Measurements from ENCODE around the gene ACVR1B.

Gene ACVR1B

DNA sequence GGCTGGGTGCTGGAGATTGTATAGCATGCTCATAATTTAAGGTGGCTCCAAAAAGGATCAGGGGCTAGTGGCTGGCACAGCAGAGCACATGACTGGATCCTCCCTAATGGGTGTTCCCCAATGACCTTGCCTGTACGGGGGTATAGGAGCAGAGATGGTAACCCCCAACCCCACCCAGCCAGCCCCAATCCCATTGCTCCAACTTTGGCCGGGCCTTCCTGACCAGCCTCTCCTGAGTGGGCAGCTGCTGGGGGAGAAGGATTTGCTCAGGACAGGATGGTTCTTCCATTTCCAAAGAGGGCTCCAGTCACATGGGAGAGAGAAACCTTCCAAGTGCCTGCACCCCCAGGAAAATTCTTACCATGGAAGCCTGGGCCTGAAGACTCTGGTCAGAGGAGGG, 84.4 kb downstream of the ACVR1B start:
- Histone ChIP-seq H3K4me2 (peak overlapping the region; percentile 97), H3K27ac (peak overlapping the region; percentile 67), H4K20me1 (peaks cover 29% of the 10 kb centered on the region), H3K36me3 (no peaks in the 10 kb centered on the region), H3K9me3 (no peaks in the 10 kb centered on the region), H3K9ac (no peak overlapping the region), H3K4me3 (no peak overlapping the region), H3K4me1 (peaks cover 78% of the 10 kb centered on the region), H3K27me3 (no peaks in the 10 kb centered on the region)
- no peak for TF ChIP-seq Cebpa-rat (IDR thresholded peaks at IDR 0.05)

DNA sequence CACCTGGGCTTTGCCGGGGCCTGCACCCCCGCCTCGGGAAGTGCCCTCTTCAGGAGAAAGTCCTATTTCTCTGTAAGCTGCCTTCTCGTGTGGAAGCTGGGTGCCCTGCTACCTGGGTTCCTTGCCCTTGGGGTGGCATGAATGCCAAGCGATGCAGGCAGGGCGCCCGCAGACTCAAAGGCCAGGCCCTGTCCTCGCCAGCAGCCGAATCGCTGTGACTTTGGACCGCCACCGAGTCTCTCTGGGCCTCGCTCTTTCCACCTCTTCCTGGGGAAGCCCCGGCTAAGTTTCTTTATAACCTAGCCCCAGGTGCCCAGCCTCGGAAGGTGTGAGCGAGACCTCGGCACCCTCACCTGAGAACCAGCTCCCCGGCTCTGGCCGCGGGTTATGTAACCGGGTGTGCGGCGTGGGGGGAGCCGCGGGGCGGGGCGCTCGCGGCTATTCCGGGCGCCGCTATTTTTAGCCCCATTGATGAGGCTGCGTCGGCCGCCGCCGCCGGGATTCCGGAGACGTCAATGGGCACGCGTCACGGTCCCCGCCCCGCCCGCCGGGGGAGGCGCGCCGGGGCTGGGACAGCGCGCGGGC, 85.2 kb downstream of the ACVR1B start:
- Histone ChIP-seq H4K20me1 (peaks cover 36% of the 10 kb centered on the region), H3K27ac (peak overlapping the region; percentile 67), H3K9me3 (no peaks in the 10 kb centered on the region), H3K4me3 (peak overlapping the region; percentile 85), H3K4me1 (peaks cover 85% of the 10 kb centered on the region), H3K27me3 (no peaks in the 10 kb centered on the region), H3K36me3 (no peaks in the 10 kb centered on the region), H3K4me2 (peak overlapping the region; percentile 97), H3K9ac (peak overlapping the region; percentile 70)
- no peak for TF ChIP-seq Cebpa-rat (IDR thresholded peaks at IDR 0.05)

DNA sequence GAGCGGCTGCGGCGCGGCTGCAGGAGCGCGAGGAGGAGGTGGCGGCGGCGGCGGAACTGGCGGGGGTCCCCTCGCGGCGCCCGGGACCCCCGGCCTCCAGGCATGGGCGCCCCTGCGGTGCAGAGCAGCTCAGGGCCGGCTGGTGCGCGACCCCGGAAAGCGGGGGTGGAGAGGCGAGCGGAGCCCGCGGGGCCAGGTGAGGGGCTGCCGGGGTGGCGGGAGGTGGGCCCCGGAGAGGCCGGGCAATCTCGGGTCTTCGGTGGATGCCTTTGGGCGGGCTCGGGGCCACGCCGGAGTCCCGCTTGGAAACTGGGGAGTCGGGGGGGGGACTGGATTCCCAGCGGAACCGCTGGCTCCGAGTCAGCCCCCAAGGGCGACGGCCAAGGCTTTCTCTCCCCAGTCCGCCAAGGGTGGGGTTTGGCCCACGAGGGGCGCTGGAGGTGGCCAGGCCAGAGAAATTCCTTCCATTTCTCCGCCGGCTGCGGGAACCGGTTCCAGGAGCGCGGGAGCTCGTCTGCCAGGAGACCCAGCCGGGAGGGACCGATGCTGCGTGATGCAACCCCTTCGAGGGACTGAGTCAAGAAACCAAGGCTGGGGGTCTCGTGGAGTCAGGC, 85.9 kb downstream of the ACVR1B start:
- Histone ChIP-seq H4K20me1 (peaks cover 43% of the 10 kb centered on the region), H3K4me3 (peak overlapping the region; percentile 85), H3K27me3 (no peaks in the 10 kb centered on the region), H3K4me2 (peak overlapping the region; percentile 97), H3K4me1 (peaks cover 85% of the 10 kb centered on the region), H3K9ac (peak overlapping the region; percentile 89), H3K27ac (peak overlapping the region; percentile 87), H3K36me3 (peaks cover 1% of the 10 kb centered on the region; the same call in 1 of the 2 replicates), H3K9me3 (no peaks in the 10 kb centered on the region)
- no peak for TF ChIP-seq Cebpa-rat (IDR thresholded peaks at IDR 0.05)

- H4K20me1 ChIP-seq: peaks cover 52% of the 10 kb centered on the region
- H3K4me3 ChIP-seq: peak overlapping the region; percentile 85
- no peak for TF ChIP-seq Cebpa-rat (IDR thresholded peaks at IDR 0.05)
- peak overlapping the region; percentile 39; the same call in 1 of the 2 replicates for H3K9ac ChIP-seq
- peak overlapping the region; percentile 97 for H3K4me2 ChIP-seq
- no peaks in the 10 kb centered on the region for H3K27me3 ChIP-seq
- H3K27ac ChIP-seq: no peak overlapping the region
- H3K4me1 ChIP-seq: peaks cover 88% of the 10 kb centered on the region
- no peaks in the 10 kb centered on the region for H3K9me3 ChIP-seq
- peaks cover 12% of the 10 kb centered on the region for H3K36me3 ChIP-seq
Observed at GRCh38 chr12:52038447-52038846, 86.9 kb downstream of the ACVR1B start.

DNA sequence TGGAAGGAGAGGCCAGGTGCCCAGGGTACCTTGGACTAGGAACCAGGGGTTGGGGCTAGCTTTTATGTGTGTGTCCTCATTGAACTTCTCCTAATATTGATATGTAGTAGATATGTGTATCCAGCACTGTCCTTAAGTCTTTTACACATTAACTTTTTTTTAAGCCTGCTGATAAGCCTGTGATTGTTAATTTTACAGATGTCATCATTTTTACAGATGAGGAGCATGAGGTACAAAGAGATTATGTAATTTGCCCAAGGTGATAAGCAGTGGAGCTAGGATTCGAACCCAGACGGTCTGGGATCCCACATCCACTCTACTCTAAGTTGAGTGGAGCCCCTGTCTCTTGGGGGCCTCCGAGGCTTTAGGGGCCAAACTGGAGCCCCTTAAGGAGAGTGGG, 89.5 kb downstream of the ACVR1B start:
- Histone ChIP-seq H3K27ac (no peak overlapping the region), H3K9ac (no peak overlapping the region), H3K36me3 (peaks cover 24% of the 10 kb centered on the region), H4K20me1 (peaks cover 61% of the 10 kb centered on the region), H3K4me1 (peaks cover 71% of the 10 kb centered on the region), H3K27me3 (no peaks in the 10 kb centered on the region), H3K4me2 (peak overlapping the region; percentile 85), H3K4me3 (no peak overlapping the region), H3K9me3 (no peaks in the 10 kb centered on the region)
- TF ChIP-seq Cebpa-rat (IDR thresholded peaks at IDR 0.05): no peak

GRCh38 chr12:52041695-52042123, 90.2 kb downstream of the ACVR1B start:
- peaks cover 24% of the 10 kb centered on the region for H3K36me3 ChIP-seq
- peak overlapping the region; percentile 85 for H3K4me2 ChIP-seq
- no peaks in the 10 kb centered on the region for H3K27me3 ChIP-seq
- TF ChIP-seq Cebpa-rat (IDR thresholded peaks at IDR 0.05): no peak
- H3K27ac ChIP-seq: peak overlapping the region; percentile 56; the same call in 1 of the 2 replicates
- no peaks in the 10 kb centered on the region for H3K9me3 ChIP-seq
- H3K9ac ChIP-seq: no peak overlapping the region
- peaks cover 69% of the 10 kb centered on the region for H3K4me1 ChIP-seq
- H3K4me3 ChIP-seq: no peak overlapping the region; the same call in 1 of the 2 replicates
- peaks cover 61% of the 10 kb centered on the region for H4K20me1 ChIP-seq

DNA sequence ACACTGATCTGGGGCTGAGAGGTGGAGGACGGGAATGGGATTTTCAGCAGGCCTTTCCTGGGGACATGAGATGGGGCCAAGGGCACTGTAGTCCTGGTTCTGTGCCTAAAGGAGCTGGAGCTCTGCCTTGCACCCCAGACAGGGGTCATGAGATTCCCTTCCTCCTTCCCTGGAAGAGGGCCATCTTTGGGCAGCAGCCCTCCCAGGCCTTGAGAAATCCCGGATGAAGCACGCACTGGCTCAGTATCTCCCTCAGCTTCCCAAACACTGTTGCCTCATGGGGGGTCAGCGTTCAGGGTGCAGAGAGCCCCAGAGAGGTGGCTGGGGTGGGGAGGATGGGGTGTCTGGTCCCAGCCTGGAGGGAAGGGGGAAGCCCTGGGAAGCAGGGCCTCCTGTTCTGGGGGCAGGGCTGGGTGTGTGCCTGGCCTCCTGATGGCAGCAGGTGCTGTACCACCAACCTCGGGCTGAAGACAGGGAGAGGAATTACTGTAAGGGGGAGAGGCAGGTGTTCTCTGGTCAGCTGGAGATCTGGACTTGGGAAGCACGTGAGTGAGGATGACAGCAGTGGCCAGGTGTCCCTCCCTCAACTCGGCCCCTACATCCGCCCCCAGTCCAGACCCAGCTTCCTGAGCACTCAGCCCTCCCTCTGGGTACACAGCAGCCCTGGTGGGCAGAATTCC, 91.3 kb downstream of the ACVR1B start:
- TF ChIP-seq Cebpa-rat (IDR thresholded peaks at IDR 0.05): no peak
- no peaks in the 10 kb centered on the region for H3K9me3 ChIP-seq
- H3K4me2 ChIP-seq: peak overlapping the region; percentile 85
- 0 out of 2 replicates have a peak overlapping the region, but pooled peaks have one; percentile 24 for H3K9ac ChIP-seq
- H3K4me1 ChIP-seq: peaks cover 68% of the 10 kb centered on the region
- H3K27ac ChIP-seq: peak overlapping the region; percentile 56; the same call in 1 of the 2 replicates
- no peaks in the 10 kb centered on the region for H3K27me3 ChIP-seq
- peaks cover 24% of the 10 kb centered on the region for H3K36me3 ChIP-seq
- no peak overlapping the region for H3K4me3 ChIP-seq
- H4K20me1 ChIP-seq: peaks cover 61% of the 10 kb centered on the region

GRCh38 chr12:52043386-52044212, 92.1 kb downstream of the ACVR1B start:
- TF ChIP-seq Cebpa-rat (IDR thresholded peaks at IDR 0.05): no peak
- peak overlapping the region; percentile 85 for H3K4me2 ChIP-seq
- H3K27ac ChIP-seq: peak overlapping the region; percentile 56; the same call in 1 of the 2 replicates
- peaks cover 24% of the 10 kb centered on the region for H3K36me3 ChIP-seq
- peaks cover 55% of the 10 kb centered on the region for H4K20me1 ChIP-seq
- H3K27me3 ChIP-seq: no peaks in the 10 kb centered on the region
- H3K4me3 ChIP-seq: no peak overlapping the region
- peaks cover 60% of the 10 kb centered on the region for H3K4me1 ChIP-seq
- 0 out of 2 replicates have a peak overlapping the region, but pooled peaks have one; percentile 24 for H3K9ac ChIP-seq
- H3K9me3 ChIP-seq: no peaks in the 10 kb centered on the region

DNA sequence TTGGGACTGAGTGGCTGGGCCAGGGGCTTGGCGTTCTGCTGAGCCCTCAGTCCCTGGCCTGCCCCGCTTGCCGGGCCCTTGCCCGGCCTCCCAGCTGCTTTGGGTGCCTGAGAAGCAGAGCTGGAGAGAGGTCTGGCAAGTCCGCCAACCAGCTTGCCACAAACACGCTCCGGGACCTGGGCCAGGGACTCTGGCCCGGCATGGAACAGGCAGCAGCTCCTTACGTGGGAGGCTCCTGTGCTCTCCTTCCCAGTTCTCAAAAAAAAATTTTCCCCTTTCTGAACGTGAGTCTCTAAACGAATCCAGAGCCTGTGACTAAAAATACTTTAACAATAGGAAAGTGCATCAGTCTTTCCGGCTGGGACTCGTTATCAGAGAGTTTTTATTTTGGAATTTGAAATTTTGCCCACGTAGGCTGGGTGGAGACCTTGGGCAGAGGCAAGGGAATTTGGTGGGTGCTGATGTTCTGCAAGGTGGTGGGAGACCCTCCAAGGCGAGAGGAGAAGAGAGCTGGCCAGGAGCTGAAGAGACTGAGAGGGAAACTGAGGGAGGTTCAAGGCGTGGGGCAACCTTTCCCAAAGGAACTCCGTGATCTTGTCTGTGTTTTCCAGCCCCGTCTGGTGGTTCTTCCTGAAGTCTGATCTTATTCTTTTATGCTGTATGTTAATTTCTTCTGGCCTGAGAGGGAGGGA, 92.9 kb downstream of the ACVR1B start:
- Histone ChIP-seq H3K27ac (no peak overlapping the region), H3K4me3 (no peak overlapping the region), H3K4me1 (peaks cover 60% of the 10 kb centered on the region), H3K9me3 (no peaks in the 10 kb centered on the region), H4K20me1 (peaks cover 47% of the 10 kb centered on the region), H3K36me3 (peaks cover 24% of the 10 kb centered on the region), H3K4me2 (no peak overlapping the region), H3K9ac (no peak overlapping the region), H3K27me3 (no peaks in the 10 kb centered on the region)
- TF ChIP-seq Cebpa-rat (IDR thresholded peaks at IDR 0.05): no peak
